Subcutaneous adipose tissue (tissue), 4 donors: ENCODE data around the gene MT1E. TPM values are rescaled to one million over a fixed set of nuclear protein-coding genes. Genes with fewer than 3 reads are reported as not detected.

Source experiments
- CTCF ChIP-seq: fragments of 450-650 bp; IDR thresholded peaks from one replicate; pipeline ENCODE4 v1.5.1; 2016; ENCODE audit warnings: low read depth, mild to moderate bottlenecking, control low read depth, antibody characterized with exemption, moderate library complexity
- total RNA-seq, 4 donors: library from RNA; depleted of rRNA; stranded (reverse); fragments of >200 nt; gene quantifications; one replicate each; pipeline ENCODE4 v1.1.0, GENCODE V29; 2016

The MT1E gene
- total RNA-seq, 4 donors from 2014 or later = 205 to 2,492 (median 258) TPM

GRCh38 chr16:56615353-56615752, 10.2 kb upstream of the MT1E start:
- no peak for TF ChIP-seq CTCF

GRCh38 chr16:56616608-56617211, 8.9 kb upstream of the MT1E start:
- TF ChIP-seq CTCF = no peak

- TF ChIP-seq CTCF = no peak
Observed at GRCh38 chr16:56617212-56618085, 8.1 kb upstream of the MT1E start.

GRCh38 chr16:56618138-56618537, 7.4 kb upstream of the MT1E start:
- TF ChIP-seq CTCF = no peak

- TF ChIP-seq CTCF = no peak
Observed at GRCh38 chr16:56620339-56620897, 5.2 kb upstream of the MT1E start.

GRCh38 chr16:56623637-56624036, 1.9 kb upstream of the MT1E start:
- no peak for TF ChIP-seq CTCF

GRCh38 chr16:56625943-56626654, 518 bp downstream of the MT1E start:
- no peak for TF ChIP-seq CTCF
